GM21423 (cell line): ENCODE results near the gene REPS2.

Experiments used
- ATAC-seq: cut with Tn5 transposase; IDR thresholded peaks from one replicate; pipeline ENCODE4 v1.9.1; 2021; ENCODE audit warnings: mild to moderate bottlenecking, moderate library complexity; ENCODE audit not compliant: unreplicated experiment

The REPS2 gene

GRCh38 chrX:16997313-16997712, 50.9 kb downstream of the REPS2 start:
- ATAC-seq, result no peak

GRCh38 chrX:16999275-16999674, 52.8 kb downstream of the REPS2 start:
- no peak for ATAC-seq

GRCh38 chrX:17000751-17001150, 54.3 kb downstream of the REPS2 start:
- ATAC-seq, result no peak

- no peak for ATAC-seq
Measured at GRCh38 chrX:17005712-17006368, 59.4 kb downstream of the REPS2 start.

GRCh38 chrX:17007134-17007768, 60.8 kb downstream of the REPS2 start:
- no peak for ATAC-seq

- no peak for ATAC-seq
Measured at GRCh38 chrX:17009856-17010625, 63.6 kb downstream of the REPS2 start.

- ATAC-seq, result no peak
Measured at GRCh38 chrX:17012465-17012864, 66.0 kb downstream of the REPS2 start.

- no peak for ATAC-seq
Measured at GRCh38 chrX:17014216-17014615, 67.8 kb downstream of the REPS2 start.

GRCh38 chrX:17017134-17017533, 70.7 kb downstream of the REPS2 start:
- no peak for ATAC-seq

- ATAC-seq, result no peak
Measured at GRCh38 chrX:17020356-17020755, 73.9 kb downstream of the REPS2 start.

GRCh38 chrX:17020851-17021821, 74.7 kb downstream of the REPS2 start:
- no peak for ATAC-seq

- ATAC-seq, result no peak
Measured at GRCh38 chrX:17021851-17022604, 75.6 kb downstream of the REPS2 start.

- no peak for ATAC-seq
Measured at GRCh38 chrX:17023661-17024060, 77.2 kb downstream of the REPS2 start.

GRCh38 chrX:17024886-17025285, 78.4 kb downstream of the REPS2 start:
- no peak for ATAC-seq

GRCh38 chrX:17025621-17026302, 79.3 kb downstream of the REPS2 start:
- no peak for ATAC-seq

GRCh38 chrX:17027931-17028330, 81.5 kb downstream of the REPS2 start:
- ATAC-seq, result no peak

GRCh38 chrX:17028356-17028755, 81.9 kb downstream of the REPS2 start:
- ATAC-seq, result no peak

- no peak for ATAC-seq
Measured at GRCh38 chrX:17030092-17030491, 83.6 kb downstream of the REPS2 start.

GRCh38 chrX:17030580-17031270, 84.3 kb downstream of the REPS2 start:
- ATAC-seq, result no peak
